Erythroblast (primary cell): ENCODE measurements around the gene CILP2.

Source experiments
- GATA1 ChIP-seq: IDR thresholded peaks from 2 replicates; pipeline ENCODE4 v1.6.1; 2011; ENCODE audit warnings: low read depth, mild to moderate bottlenecking, control low read depth, low read length, moderate library complexity
- POLR2A ChIP-seq: IDR thresholded peaks from 2 replicates; pipeline ENCODE4 v1.6.1; 2011; ENCODE audit warnings: mild to moderate bottlenecking, low read length

GRCh38 chr19:19550972-19551852 is 13.1 kb downstream of the CILP2 start:
- TF ChIP-seq POLR2A (no peak), GATA1 (no peak)
